Measurements from ENCODE around the gene CDH22. TPM values are rescaled to one million over a fixed set of nuclear protein-coding genes. Genes with fewer than 3 reads are reported as not detected.

The CDH22 gene
- total and polyA plus RNA-seq, 5 experiments from 2014 or later: not detected

DNA sequence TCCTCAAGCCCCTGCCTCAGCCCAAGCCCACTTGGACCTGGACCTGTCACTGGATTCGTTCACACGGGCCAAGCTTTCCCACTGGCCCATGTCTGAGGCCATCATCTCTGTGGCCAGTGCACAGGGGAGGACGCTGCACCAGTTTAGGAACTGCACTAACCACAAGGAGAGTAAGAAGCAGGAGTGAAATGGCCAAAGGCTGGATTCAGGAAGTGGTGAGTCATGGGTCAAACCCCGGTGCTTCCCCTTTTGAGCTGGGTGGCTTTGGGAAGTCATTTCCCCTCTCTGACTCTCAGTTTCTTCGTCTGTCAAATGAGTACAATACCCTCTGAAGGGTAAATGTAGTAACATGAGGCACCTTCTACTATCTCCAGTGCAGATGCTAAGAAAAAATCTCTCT lies 102.3 kb downstream of the CDH22 start:
- no peak for ATAC-seq
- no peak for DNase-seq
- Mint-ChIP-seq H3K9me3 (no peaks in the 10 kb centered on the region), H3K4me1 (peaks cover 16 to 26% (median 25%) of the 10 kb centered on the region in 4 donors), H3K36me3 (no peaks in the 10 kb centered on the region), H3K27me3 (peaks cover 18 to 65% (median 36%) of the 10 kb centered on the region in 5 donors), H3K27ac (no peak overlapping the region), H3K4me3 (no peak overlapping the region)
- POLR2A ChIA-PET: no interaction called here

DNA sequence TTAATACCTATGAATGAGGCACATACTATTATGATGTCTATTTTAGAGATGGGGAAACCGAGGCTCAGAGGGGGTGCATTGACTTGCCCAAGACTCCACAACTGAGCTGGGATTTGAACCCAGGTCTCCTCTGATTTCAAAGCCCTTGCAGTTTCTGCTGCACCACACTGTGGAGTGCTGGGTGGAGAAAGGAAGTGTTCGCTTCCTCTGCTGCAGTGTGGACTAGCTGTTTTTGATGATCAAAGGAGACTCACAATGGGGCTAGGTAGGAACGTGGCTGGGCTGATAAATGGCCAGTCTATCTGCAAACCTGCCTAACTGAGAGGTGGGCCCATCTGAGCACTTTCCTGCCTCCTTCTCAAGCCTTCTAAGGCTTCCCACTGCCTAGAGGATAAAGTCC lies 102.9 kb downstream of the CDH22 start:
- no peaks in the 10 kb centered on the region for H3K9me3 Mint-ChIP-seq
- H3K4me3 Mint-ChIP-seq: no peak overlapping the region
- peaks cover 20 to 71% (median 35%) of the 10 kb centered on the region in 5 donors for H3K27me3 Mint-ChIP-seq
- H3K27ac Mint-ChIP-seq: peak overlapping the region in 1 of 10 donors; percentile 9
- no peaks in the 10 kb centered on the region for H3K36me3 Mint-ChIP-seq
- DNase-seq (no peak), ATAC-seq (peak in 1 of 2 donors; percentile 50)
- H3K4me1 Mint-ChIP-seq: peaks cover 16 to 26% (median 25%) of the 10 kb centered on the region in 4 donors
- POLR2A ChIA-PET: no interaction called here

DNA sequence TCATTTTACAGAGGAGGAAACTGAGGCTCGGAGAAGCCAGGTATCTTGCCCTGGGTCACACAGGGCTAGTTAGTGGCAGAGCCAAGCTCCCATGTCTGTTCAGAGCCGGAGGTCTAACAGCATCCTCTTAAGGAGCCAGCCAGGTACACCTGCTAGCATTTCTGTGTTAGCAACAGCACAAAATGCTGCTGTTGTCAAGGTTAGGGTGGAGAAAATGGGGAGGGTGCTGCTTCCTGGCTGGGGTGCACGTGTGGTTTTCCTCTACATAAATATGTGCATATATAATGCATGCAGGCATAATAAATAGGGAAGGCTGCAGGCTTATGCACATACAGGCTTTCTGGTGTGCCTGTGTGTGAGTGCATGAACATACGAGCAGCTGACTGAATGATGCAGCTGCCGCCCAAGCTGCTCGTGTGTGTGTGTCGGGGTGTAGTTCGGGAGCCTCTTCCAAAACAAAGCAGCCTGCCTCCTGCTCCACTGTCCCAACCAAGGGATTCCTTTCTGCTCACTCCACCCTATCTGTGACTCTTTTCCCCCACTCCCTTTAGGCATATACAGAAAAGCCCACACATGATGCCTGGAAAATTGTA lies 103.6 kb downstream of the CDH22 start:
- no peaks in the 10 kb centered on the region for H3K36me3 Mint-ChIP-seq
- peaks cover 21 to 74% (median 37%) of the 10 kb centered on the region in 5 donors for H3K27me3 Mint-ChIP-seq
- POLR2A ChIA-PET: interaction anchor here (0.9 kb wide), 1 partner anchor 10 kb away, joined by 3 read pairs; no protein-coding TSS in a partner anchor
- peak overlapping the region in 1 of 10 donors; percentile 9 for H3K27ac Mint-ChIP-seq
- no peak overlapping the region for H3K4me3 Mint-ChIP-seq
- no peaks in the 10 kb centered on the region for H3K9me3 Mint-ChIP-seq
- no peak for DNase-seq
- H3K4me1 Mint-ChIP-seq: peaks cover 16 to 26% (median 25%) of the 10 kb centered on the region in 4 donors
- ATAC-seq: no peak

DNA sequence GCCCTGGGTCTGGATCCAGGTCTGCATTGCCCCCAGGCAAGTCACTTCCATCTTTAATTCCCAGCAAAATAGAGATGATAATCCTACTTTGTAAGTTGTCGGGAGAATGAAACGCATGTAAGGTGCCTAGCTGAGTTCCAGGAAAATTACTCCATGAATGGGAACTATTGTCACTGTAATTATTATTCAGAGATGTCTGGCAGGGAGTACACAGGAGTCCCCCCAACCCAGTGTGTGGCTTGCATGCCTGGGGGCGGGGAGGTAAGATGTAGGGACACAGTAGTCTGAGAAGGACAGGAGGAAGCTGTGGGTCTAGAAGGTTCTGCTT lies 104.8 kb downstream of the CDH22 start:
- no peaks in the 10 kb centered on the region for H3K9me3 Mint-ChIP-seq
- POLR2A ChIA-PET: interaction anchor here (0.9 kb wide), 1 partner anchor 11 kb away, joined by 3 read pairs; no protein-coding TSS in a partner anchor
- no peak overlapping the region for H3K4me3 Mint-ChIP-seq
- ATAC-seq (no peak), DNase-seq (no peak)
- H3K36me3 Mint-ChIP-seq: no peaks in the 10 kb centered on the region
- peaks cover 15 to 28% (median 26%) of the 10 kb centered on the region in 4 donors for H3K4me1 Mint-ChIP-seq
- H3K27ac Mint-ChIP-seq: no peak overlapping the region
- peaks cover 19 to 74% (median 40%) of the 10 kb centered on the region in 5 donors for H3K27me3 Mint-ChIP-seq

DNA sequence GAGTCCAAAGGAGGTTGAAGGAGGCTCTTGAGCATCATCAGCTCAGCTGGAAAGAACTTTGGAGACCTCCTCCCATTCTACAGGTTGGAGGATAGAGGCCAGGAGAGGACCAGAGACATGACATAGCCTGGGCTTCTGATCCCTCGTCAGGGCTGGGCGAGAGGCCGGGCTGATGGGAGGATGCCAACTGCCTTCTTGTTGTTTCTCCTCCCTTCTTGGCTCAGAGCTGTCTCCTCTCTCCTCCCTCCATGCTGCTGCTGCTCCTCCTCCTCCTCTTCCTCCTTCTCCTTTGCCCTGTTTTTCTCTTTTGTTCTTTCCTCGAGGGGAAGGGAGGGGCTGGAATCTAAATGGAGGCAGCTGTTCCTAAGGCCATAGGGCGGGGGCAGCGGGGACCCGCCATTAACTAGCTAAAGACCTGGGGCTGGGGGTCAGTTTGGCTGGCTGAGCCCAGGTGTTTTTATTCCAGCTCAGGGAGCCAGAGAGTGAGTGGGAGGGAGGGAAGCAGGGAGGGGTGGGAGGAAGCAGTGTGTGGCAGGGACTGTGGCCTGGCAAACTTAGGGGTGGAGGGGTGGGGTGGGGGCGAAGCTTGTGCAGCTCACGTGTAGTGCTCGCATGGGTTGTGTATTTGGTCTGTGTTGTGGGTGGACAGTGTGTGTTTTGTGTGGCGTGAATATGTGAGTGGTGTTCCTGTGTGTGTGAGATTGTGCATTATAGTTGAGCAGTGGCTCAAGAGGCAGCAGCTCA lies 105.4 kb downstream of the CDH22 start:
- POLR2A ChIA-PET: no interaction called here
- Mint-ChIP-seq H3K36me3 (no peaks in the 10 kb centered on the region), H3K27ac (peak overlapping the region in 1 of 10 donors; percentile 66), H3K4me3 (no peak overlapping the region), H3K9me3 (no peaks in the 10 kb centered on the region), H3K27me3 (peaks cover 21 to 74% (median 43%) of the 10 kb centered on the region in 5 donors), H3K4me1 (peaks cover 15 to 28% (median 25%) of the 10 kb centered on the region in 4 donors)
- no peak for ATAC-seq
- no peak for DNase-seq

DNA sequence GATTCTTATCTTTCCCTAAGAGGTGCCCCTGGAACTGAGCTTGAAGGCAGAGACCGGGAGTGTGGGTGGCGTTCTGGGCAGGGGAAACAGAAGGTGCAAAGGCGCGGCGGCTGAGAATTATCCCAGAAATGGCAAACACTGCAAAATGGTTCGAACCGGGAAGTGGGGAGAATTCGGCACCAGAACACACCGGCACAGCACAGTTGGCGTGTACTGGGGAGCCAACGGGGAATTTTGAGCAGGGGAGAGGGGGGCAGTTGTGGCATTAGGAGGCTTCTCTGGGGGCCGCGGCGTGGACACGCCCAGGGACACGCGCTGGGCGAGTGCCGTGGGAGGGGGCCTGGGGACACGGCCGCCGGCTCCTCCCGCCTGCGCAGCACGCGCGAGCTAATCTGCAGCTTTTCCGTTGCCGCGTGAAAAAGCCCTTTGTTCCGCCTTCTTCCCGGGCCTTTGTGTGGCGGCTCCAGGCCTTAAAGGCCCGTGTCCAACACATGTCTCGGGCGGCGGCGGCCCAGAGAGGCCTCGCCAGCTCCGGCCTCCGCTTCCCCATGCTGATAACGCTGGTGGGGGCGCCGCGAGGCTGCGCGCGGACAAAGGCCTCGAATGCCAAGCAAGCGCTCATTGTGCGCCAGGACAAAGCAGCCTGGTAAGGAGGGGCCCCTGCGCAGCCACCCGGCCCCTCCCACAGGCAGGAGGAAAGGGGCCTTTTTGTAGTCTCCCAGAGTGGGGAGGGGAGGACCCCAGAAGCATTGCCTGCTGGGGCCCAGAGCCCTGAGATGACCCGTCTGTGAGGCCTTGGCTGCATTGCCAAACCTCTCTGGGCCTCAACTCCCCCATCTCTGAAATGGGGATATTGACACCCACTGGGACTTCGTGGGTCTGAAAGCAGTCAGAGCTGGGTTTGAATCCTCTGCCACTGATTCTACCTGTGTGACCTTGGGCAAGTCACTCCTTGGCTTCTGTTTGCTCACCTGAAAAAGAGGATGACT lies 107.4 kb downstream of the CDH22 start:
- Mint-ChIP-seq H3K27me3 (peaks cover 25 to 72% (median 47%) of the 10 kb centered on the region in 5 donors), H3K36me3 (no peaks in the 10 kb centered on the region), H3K4me3 (no peak overlapping the region), H3K9me3 (no peaks in the 10 kb centered on the region), H3K27ac (no peak overlapping the region), H3K4me1 (peaks cover 15 to 22% (median 16%) of the 10 kb centered on the region in 4 donors)
- DNase-seq (no peak), ATAC-seq (no peak)
- POLR2A ChIA-PET: no interaction called here

DNA sequence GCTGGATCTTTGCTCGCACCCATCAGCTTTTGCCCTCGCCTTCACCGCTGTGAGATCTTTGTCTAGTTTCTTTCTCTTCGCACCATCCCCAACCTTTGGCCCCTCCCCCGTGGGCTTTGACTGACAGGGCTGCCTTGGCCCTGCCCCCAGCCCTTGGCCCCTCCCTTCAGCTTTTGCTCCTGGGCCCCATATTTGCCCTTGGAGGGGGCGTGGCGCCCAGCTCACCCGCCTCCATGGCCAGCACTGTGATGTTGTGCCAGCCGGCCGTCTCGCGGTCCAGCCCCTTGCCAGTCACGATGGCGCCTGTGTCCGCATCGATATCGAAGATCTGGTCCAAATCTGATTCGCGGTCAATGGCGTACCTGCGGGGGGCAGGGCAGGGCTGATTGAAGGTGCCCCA lies 109.1 kb downstream of the CDH22 start:
- POLR2A ChIA-PET: interaction anchor here (0.9 kb wide), 1 partner anchor 9 kb away, joined by 3 read pairs; no protein-coding TSS in a partner anchor
- peaks cover 27 to 76% (median 47%) of the 10 kb centered on the region in 5 donors for H3K27me3 Mint-ChIP-seq
- ATAC-seq (no peak), DNase-seq (no peak)
- no peak overlapping the region for H3K27ac Mint-ChIP-seq
- no peaks in the 10 kb centered on the region for H3K36me3 Mint-ChIP-seq
- H3K9me3 Mint-ChIP-seq: no peaks in the 10 kb centered on the region
- peaks cover 0 to 6% (median 2%) of the 10 kb centered on the region in 4 donors for H3K4me1 Mint-ChIP-seq
- H3K4me3 Mint-ChIP-seq: peak overlapping the region in 2 of 10 donors; percentile 8 to 26

GRCh38 chr20:46196990-46197389 lies 111.3 kb downstream of the CDH22 start:
- POLR2A ChIA-PET: no interaction called here
- ATAC-seq (no peak), DNase-seq (no peak)
- H3K36me3 Mint-ChIP-seq: no peaks in the 10 kb centered on the region
- H3K27ac Mint-ChIP-seq: no peak overlapping the region
- H3K4me3 Mint-ChIP-seq: no peak overlapping the region
- H3K4me1 Mint-ChIP-seq: peaks cover 0 to 2% (median 2%) of the 10 kb centered on the region in 4 donors
- H3K27me3 Mint-ChIP-seq: peaks cover 20 to 68% (median 41%) of the 10 kb centered on the region in 5 donors
- peaks cover 0 to 2% (median 0%) of the 10 kb centered on the region in 9 donors for H3K9me3 Mint-ChIP-seq

GRCh38 chr20:46195264-46196036 lies 112.8 kb downstream of the CDH22 start:
- H3K4me3 Mint-ChIP-seq: no peak overlapping the region
- peaks cover 18 to 56% (median 35%) of the 10 kb centered on the region in 5 donors for H3K27me3 Mint-ChIP-seq
- peaks cover 0 to 3% (median 0%) of the 10 kb centered on the region in 3 donors for H3K36me3 Mint-ChIP-seq
- H3K4me1 Mint-ChIP-seq: peaks cover 0 to 2% (median 2%) of the 10 kb centered on the region in 4 donors
- H3K27ac Mint-ChIP-seq: peak overlapping the region in 2 of 10 donors; percentile 39 to 53
- DNase-seq (no peak), ATAC-seq (no peak)
- H3K9me3 Mint-ChIP-seq: peaks cover 0 to 12% (median 2%) of the 10 kb centered on the region in 9 donors
- POLR2A ChIA-PET: no interaction called here

DNA sequence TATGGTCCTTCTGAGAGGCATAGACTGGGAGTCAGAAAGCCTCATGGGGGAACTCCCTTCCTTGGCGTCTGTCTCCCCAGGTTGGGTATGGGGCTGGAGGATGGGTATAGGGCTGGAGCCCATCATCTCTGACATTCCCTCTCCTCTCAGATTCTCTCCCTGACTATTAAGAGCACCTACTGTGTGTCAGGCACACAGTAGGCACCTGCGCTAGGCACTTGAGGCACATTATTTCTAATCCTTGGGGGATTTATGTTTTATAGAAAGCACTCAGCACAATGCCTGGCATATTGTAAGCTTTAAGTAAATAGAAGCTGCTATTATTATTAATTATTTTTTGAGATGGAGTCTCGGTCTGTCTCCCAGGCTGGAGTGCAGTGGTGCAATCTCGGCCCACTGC lies 113.9 kb downstream of the CDH22 start:
- POLR2A ChIA-PET: no interaction called here
- Mint-ChIP-seq H3K27ac (peak overlapping the region in 1 of 10 donors; percentile 88), H3K36me3 (peaks cover 0 to 3% (median 0%) of the 10 kb centered on the region in 3 donors), H3K9me3 (peaks cover 0 to 12% (median 2%) of the 10 kb centered on the region in 9 donors), H3K4me3 (no peak overlapping the region), H3K27me3 (peaks cover 18 to 45% (median 25%) of the 10 kb centered on the region in 5 donors), H3K4me1 (peaks cover 0 to 2% (median 2%) of the 10 kb centered on the region in 4 donors)
- DNase-seq: no peak
- no peak for ATAC-seq

DNA sequence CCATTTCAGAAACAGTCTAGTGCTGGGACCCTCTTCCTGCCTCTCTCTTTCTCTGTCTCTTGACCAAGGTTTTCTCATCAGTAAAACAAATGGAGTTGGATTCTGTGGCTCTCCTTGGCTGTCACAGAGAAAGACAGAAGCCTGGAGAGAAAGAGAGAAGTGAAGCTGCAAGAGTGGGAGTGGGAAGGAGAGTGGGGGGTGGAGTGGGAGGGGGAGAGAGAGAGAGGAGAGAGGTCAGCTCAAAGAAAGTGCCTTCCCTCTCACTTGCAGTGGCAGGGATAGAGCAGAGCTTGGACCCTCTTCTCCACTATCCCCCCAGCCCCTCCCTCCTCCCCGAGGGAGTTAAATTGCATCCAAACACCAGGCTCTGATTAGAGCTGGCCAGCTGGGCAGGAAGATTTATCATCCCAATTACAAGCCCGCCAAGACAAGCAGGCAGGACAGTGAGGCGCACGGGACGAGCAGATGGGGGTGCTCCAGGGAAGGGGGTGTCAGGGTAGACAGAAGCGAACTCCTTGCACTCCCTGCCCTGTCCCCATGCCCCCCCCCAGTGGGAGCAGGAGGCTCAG lies 115.8 kb downstream of the CDH22 start:
- H3K4me1 Mint-ChIP-seq: no peaks in the 10 kb centered on the region
- DNase-seq: no peak
- POLR2A ChIA-PET: no interaction called here
- H3K27me3 Mint-ChIP-seq: peaks cover 11 to 40% (median 18%) of the 10 kb centered on the region in 5 donors
- H3K36me3 Mint-ChIP-seq: peaks cover 0 to 3% (median 0%) of the 10 kb centered on the region in 3 donors
- H3K27ac Mint-ChIP-seq: no peak overlapping the region
- H3K9me3 Mint-ChIP-seq: peaks cover 0 to 12% (median 2%) of the 10 kb centered on the region in 9 donors
- H3K4me3 Mint-ChIP-seq: no peak overlapping the region
- no peak for ATAC-seq
